Smooth muscle cell (in vitro differentiated cells): ENCODE data around the gene HABP2. TPM values are rescaled to one million over a fixed set of nuclear protein-coding genes. Genes with fewer than 3 reads are reported as not detected.

Source experiments
- DNase-seq: peaks from one replicate; lab custom pipeline; 2025; ENCODE audit not compliant: unreplicated experiment; lab: John Stamatoyannopoulos, UW
- H2AFZ ChIP-seq: fragments of 200-600 bp; sonication (generic); 2 replicates; pipeline ENCODE4 v1.6.0; 2016; ENCODE audit warnings: antibody characterized with exemption, low read depth, mild to moderate bottlenecking
- H3F3A ChIP-seq: fragments of 200-600 bp; sonication (generic); 2 replicates; pipeline ENCODE4 v1.6.0; 2017; ENCODE audit warnings: antibody characterized with exemption, low read depth
- H3K27ac ChIP-seq: fragments of 200-600 bp; sonication (generic); 2 replicates; pipeline ENCODE4 v1.5.1; 2016; ENCODE audit warnings: low read depth, mild to moderate bottlenecking
- H3K27me3 ChIP-seq: fragments of 200-600 bp; sonication (generic); 2 replicates; pipeline ENCODE4 v1.6.1; 2016; ENCODE audit warnings: low read depth, mild to moderate bottlenecking
- H3K36me3 ChIP-seq: fragments of 200-600 bp; sonication (generic); 2 replicates; pipeline ENCODE4 v1.5.1; 2016; ENCODE audit warnings: low read depth
- H3K4me1 ChIP-seq: fragments of 200-600 bp; sonication (generic); 2 replicates; pipeline ENCODE4 v1.5.1; 2016; ENCODE audit warnings: low read depth
- H3K4me2 ChIP-seq: fragments of 200-600 bp; sonication (generic); 2 replicates; pipeline ENCODE4 v1.6.0; 2016; ENCODE audit warnings: mild to moderate bottlenecking
- H3K4me3 ChIP-seq: fragments of 200-600 bp; sonication (generic); 2 replicates; pipeline ENCODE4 v1.5.1; 2016; ENCODE audit warnings: mild to moderate bottlenecking
- H3K79me2 ChIP-seq: fragments of 200-600 bp; sonication (generic); 2 replicates; pipeline ENCODE4 v1.6.0; 2016; ENCODE audit warnings: low read depth, mild to moderate bottlenecking
- H3K9ac ChIP-seq: fragments of 200-600 bp; sonication (generic); 2 replicates; pipeline ENCODE4 v1.6.0; 2016; ENCODE audit warnings: low read depth
- H3K9me3 ChIP-seq: fragments of 200-600 bp; sonication (generic); replicated peaks from 2 replicates; pipeline ENCODE4 v1.5.1; 2016; ENCODE audit warnings: low read depth
- H4K20me1 ChIP-seq: fragments of 200-600 bp; sonication (generic); 2 replicates; pipeline ENCODE4 v1.6.0; 2016; ENCODE audit warnings: low read depth
- CTCF ChIP-seq: fragments of 200-600 bp; sonication (generic); IDR thresholded peaks from 2 replicates; pipeline ENCODE4 v1.5.1; 2017; ENCODE audit warnings: borderline replicate concordance, mild to moderate bottlenecking, antibody characterized with exemption; ENCODE audit not compliant: insufficient read depth, poor library complexity, severe bottlenecking
- WGBS: methylation state at CpG from one replicate; pipeline ENCODE4 v1.1.7; 2016; ENCODE audit warnings: low lambda C conversion rate; 5-methylcytosine and 5-hydroxymethylcytosine counted together
- polyA plus RNA-seq: library from polyadenylated mRNA; unstranded; fragments of >200 nt; fragmentation: Nextera tagmentation; extraction: Ambion mirVana; gene quantifications from 2 replicates; pipeline ENCODE4 v1.2.1, GENCODE V29; 2016
- total RNA-seq: library from RNA; depleted of rRNA; stranded (reverse); fragments of >200 nt; gene quantifications from 2 replicates; pipeline ENCODE4 v1.2.3, GENCODE V29; 2014

Gene HABP2
- total RNA-seq (not detected in 2 replicates), polyA plus RNA-seq (0.05 TPM in 1 of 2 replicates, not detected in the other)

- no peaks in the 10 kb centered on the region for H3F3A ChIP-seq
- H3K4me1 ChIP-seq = peaks cover 27% of the 10 kb centered on the region
- no peaks in the 10 kb centered on the region for H4K20me1 ChIP-seq
- H2AFZ ChIP-seq = no peak within 1 kb of the TSS
- H3K9ac ChIP-seq = no peak within 1 kb of the TSS
- H3K4me3 ChIP-seq = peak within 1 kb of the TSS; percentile 27
- H3K36me3 ChIP-seq = no peaks in the 10 kb centered on the region
- WGBS = 84% methylated on average over 3 of the region's 3 CpGs
- H3K27ac ChIP-seq = no peak within 1 kb of the TSS
- no peak for DNase-seq
- no peak within 1 kb of the TSS for H3K4me2 ChIP-seq
- H3K79me2 ChIP-seq = no peaks in the 10 kb centered on the region
- TF ChIP-seq CTCF = no peak
- H3K27me3 ChIP-seq = peaks cover 6% of the 10 kb centered on the region
- H3K9me3 ChIP-seq = no peaks in the 10 kb centered on the region
These were observed at the start of gene HABP2 for GRCh38 chr10:113552701-113553100. Gene HABP2, plus strand, starts transcription at chr10:113553053. Its CDS starts 69 bp downstream, at chr10:113553122.

- WGBS = 95% methylated on average over 4 of the region's 4 CpGs
- no peak overlapping the region for H3K9ac ChIP-seq
- H2AFZ ChIP-seq = no peak overlapping the region
- no peaks in the 10 kb centered on the region for H4K20me1 ChIP-seq
- no peaks in the 10 kb centered on the region for H3K4me1 ChIP-seq
- H3K36me3 ChIP-seq = no peaks in the 10 kb centered on the region
- no peaks in the 10 kb centered on the region for H3K79me2 ChIP-seq
- no peaks in the 10 kb centered on the region for H3F3A ChIP-seq
- no peak for DNase-seq
- H3K27me3 ChIP-seq = peaks cover 13% of the 10 kb centered on the region
- TF ChIP-seq CTCF = no peak
- H3K27ac ChIP-seq = no peak overlapping the region
- H3K4me3 ChIP-seq = no peak overlapping the region
- no peak overlapping the region for H3K4me2 ChIP-seq
- H3K9me3 ChIP-seq = no peaks in the 10 kb centered on the region
These were observed 48.9 kb upstream of the HABP2 start for GRCh38 chr10:113503930-113504329.

- Histone ChIP-seq H3K79me2 (no peaks in the 10 kb centered on the region), H2AFZ (no peak overlapping the region), H3K27ac (no peak overlapping the region), H3K9me3 (no peaks in the 10 kb centered on the region), H3K36me3 (no peaks in the 10 kb centered on the region), H3K4me3 (no peak overlapping the region), H3K4me1 (no peaks in the 10 kb centered on the region), H3K4me2 (no peak overlapping the region), H4K20me1 (no peaks in the 10 kb centered on the region), H3K27me3 (peaks cover 13% of the 10 kb centered on the region), H3K9ac (no peak overlapping the region), H3F3A (no peaks in the 10 kb centered on the region)
- no peak for DNase-seq
- no peak for TF ChIP-seq CTCF
- 78% methylated on average over 3 of the region's 3 CpGs for WGBS
These were observed 48.4 kb upstream of the HABP2 start for GRCh38 chr10:113504423-113504822.

- H3K4me3 ChIP-seq = no peak overlapping the region
- no peaks in the 10 kb centered on the region for H4K20me1 ChIP-seq
- H3K4me2 ChIP-seq = no peak overlapping the region
- no peaks in the 10 kb centered on the region for H3K36me3 ChIP-seq
- H3K79me2 ChIP-seq = no peaks in the 10 kb centered on the region
- H3K27ac ChIP-seq = no peak overlapping the region
- peaks cover 1% of the 10 kb centered on the region for H3K9me3 ChIP-seq
- DNase-seq = no peak
- no peak for TF ChIP-seq CTCF
- no peaks in the 10 kb centered on the region for H3F3A ChIP-seq
- no peak overlapping the region for H2AFZ ChIP-seq
- 83% methylated on average over 2 of the region's 2 CpGs for WGBS
- H3K9ac ChIP-seq = no peak overlapping the region
- no peaks in the 10 kb centered on the region for H3K4me1 ChIP-seq
- peaks cover 13% of the 10 kb centered on the region for H3K27me3 ChIP-seq
These were observed 46.4 kb upstream of the HABP2 start for GRCh38 chr10:113506476-113506875.
